Measurements from ENCODE around the gene PLEKHS1. TPM values are rescaled to one million over a fixed set of nuclear protein-coding genes. Genes with fewer than 3 reads are reported as not detected.
"Not testable (repeated sequence)": the region's sequence is repeated elsewhere in the genome, so short reads cannot be mapped to it uniquely, and the experiment has no call there.

Gene PLEKHS1
- total RNA-seq, 2 experiments from 2014 or later: 0.07 TPM; not detected in 1

DNA sequence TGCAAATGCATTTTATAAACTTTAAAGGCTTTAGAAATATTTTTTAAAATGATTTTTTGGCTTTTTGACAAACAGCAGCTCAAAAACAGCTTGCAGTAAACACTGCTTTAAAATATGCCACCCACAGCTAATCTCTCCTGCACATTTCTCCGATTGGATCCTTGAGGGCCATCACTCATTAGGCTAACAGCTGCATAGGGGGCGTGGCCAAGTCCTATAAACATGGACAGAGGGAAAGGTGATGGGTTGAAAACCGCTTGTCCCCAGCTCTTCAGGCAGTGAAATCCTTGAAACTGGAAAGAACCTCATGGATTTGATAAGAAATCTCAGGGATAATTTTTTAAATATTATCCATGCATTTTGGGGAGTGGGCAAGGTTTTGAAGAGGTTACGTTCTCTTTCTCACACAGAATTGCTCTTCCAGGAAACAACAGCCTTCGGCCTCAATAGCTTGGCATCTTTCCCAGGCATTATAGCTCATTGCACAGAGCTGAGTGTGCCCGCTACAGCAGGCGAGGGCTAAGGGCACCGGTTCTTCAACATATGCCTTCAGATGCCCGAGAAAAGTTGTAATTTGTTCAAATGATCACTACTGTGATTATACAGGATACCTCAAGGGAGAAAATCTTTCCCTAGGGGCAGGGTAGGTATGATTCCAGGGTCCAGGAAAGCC lies 1.7 kb downstream of the PLEKHS1 start:
- CTCF ChIA-PET: no interaction called here
- Mint-ChIP-seq H3K27me3 (peaks cover 23% of the 10 kb centered on the region), H3K4me3 (no peak overlapping the region), H3K36me3 (no peaks in the 10 kb centered on the region), H3K4me1 (no peaks in the 10 kb centered on the region), H3K27ac (no peak overlapping the region), H3K9me3 (ENCODE audit: low read depth) (no peaks in the 10 kb centered on the region)
- ATAC-seq (no peak), DNase-seq (no peak)

DNA sequence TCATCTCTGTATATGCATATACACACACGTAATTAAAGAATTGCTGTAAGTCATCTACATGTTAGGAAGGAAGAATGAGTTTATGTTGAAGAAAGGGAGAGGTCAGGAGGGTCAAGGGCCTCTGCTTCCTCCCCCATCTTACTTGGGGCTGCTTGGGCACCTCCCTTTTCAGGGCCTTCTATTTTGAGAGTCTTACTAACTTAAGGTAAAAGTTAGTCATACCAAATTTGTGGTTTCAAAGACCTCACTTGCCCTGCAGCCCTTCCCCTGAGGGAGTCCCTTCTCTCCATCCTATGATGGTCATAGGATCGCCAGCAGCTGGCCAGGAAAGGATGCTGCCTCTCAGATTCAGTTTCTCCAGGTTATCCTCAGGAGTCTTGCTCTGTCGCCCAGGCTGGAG lies 2.6 kb downstream of the PLEKHS1 start:
- no peaks in the 10 kb centered on the region for H3K9me3 Mint-ChIP-seq (ENCODE audit: low read depth)
- no peaks in the 10 kb centered on the region for H3K36me3 Mint-ChIP-seq
- H3K27me3 Mint-ChIP-seq: peaks cover 29% of the 10 kb centered on the region
- no peaks in the 10 kb centered on the region for H3K4me1 Mint-ChIP-seq
- ATAC-seq (no peak), DNase-seq (no peak)
- H3K27ac Mint-ChIP-seq: no peak overlapping the region
- CTCF ChIA-PET: no interaction called here
- H3K4me3 Mint-ChIP-seq: no peak overlapping the region

DNA sequence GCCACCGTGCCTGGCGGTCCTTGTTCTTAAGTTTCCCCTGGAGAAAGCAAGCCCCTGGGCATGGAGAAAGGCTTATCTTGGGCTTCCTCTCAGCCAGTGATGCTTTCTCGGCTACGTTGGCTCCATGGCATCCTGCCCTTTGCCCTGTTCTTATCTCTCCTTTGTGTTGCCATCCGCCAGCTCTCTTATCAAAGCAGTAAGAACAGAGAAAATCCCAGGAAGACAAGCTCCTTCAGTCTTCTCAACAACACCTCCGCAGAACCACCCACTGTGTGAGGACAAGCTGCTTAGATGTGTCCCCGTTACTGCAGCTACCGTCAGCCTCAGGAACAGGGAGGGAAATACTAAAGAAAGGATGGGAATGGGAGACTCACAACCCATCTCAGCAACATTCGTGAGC lies 3.3 kb downstream of the PLEKHS1 start:
- Mint-ChIP-seq H3K9me3 (ENCODE audit: low read depth) (no peaks in the 10 kb centered on the region), H3K36me3 (no peaks in the 10 kb centered on the region), H3K4me3 (no peak overlapping the region), H3K4me1 (no peaks in the 10 kb centered on the region), H3K27me3 (peaks cover 29% of the 10 kb centered on the region), H3K27ac (no peak overlapping the region)
- ATAC-seq (no peak), DNase-seq (no peak)
- CTCF ChIA-PET: no interaction called here

DNA sequence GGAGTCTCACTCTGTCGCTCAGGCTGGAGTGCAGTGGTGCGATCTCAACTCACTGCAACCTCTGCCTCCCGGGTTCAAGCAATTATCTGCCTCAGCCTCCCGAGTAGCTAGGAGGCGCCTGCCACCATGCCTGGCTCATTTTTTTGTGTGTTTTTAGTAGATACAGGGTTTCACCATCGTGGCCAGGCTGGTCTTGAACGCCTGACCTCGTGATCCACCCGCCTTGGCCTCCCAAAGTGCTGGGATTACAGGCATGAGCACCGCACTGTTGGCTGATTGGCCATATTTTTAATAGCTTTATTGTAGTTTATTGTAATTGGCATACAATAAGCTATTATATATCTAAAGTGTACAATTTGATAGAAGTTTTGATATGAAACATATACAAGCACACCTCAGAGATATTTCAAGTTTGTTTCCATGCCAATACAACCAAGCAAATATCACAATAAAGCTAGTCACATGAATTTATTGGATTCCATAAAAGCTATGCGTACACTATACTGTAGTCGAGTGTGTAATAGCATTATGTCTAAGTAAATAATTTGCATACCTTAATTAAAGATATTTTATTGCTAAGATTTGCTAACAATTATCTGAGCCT lies 5.6 kb downstream of the PLEKHS1 start:
- Mint-ChIP-seq H3K4me1 (no peaks in the 10 kb centered on the region), H3K36me3 (no peaks in the 10 kb centered on the region), H3K9me3 (ENCODE audit: low read depth) (no peaks in the 10 kb centered on the region), H3K27ac (no peak overlapping the region), H3K4me3 (no peak overlapping the region), H3K27me3 (peaks cover 22% of the 10 kb centered on the region)
- ATAC-seq (no peak), DNase-seq (no peak)
- CTCF ChIA-PET: no interaction called here

DNA sequence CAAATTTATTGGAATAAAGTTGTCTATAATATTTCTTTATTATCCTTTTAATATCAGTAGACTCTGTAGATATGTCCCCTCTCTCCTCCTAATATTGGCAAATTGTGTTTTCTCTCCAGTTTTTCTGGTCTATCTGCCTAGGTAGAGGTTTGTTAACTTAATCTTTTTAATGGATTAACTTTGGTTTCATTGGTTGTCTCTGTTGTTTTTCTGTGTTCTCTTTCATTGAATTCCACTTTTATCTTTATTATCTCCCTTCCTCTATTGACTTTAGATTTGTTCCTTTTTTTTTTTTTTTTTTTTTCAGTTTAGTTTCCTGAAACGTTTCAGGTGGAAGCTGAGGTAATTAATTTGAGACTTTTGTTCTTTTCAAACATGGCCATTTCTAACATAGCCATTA lies 10.6 kb downstream of the PLEKHS1 start:
- Mint-ChIP-seq H3K27ac (no peak overlapping the region), H3K9me3 (ENCODE audit: low read depth) (peaks cover 8% of the 10 kb centered on the region), H3K36me3 (no peaks in the 10 kb centered on the region), H3K4me3 (no peak overlapping the region), H3K4me1 (no peaks in the 10 kb centered on the region), H3K27me3 (peaks cover 42% of the 10 kb centered on the region)
- ATAC-seq (no peak), DNase-seq (no peak)
- CTCF ChIA-PET: no interaction called here

DNA sequence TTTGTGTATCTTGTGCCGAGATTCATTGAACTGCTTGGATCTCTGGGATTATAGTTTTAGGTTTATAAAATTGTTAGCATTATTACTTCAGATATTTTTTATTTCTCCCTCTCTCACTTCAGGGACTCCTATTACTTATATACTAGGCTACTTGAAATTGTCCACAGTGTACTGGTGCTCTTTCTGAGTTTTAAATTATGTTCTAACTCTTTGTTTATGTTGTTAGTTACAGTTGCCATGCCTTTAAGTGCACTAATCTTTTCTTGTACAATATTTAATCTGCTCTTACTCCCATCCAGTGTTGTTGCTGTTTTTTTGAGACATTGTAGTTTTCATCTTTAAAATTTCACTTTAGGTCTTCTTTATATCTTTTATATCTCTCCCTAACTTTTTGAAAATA lies 13.1 kb downstream of the PLEKHS1 start:
- CTCF ChIA-PET: no interaction called here
- no peak overlapping the region for H3K4me3 Mint-ChIP-seq
- no peaks in the 10 kb centered on the region for H3K4me1 Mint-ChIP-seq
- no peaks in the 10 kb centered on the region for H3K36me3 Mint-ChIP-seq
- H3K27ac Mint-ChIP-seq: no peak overlapping the region
- ATAC-seq (no peak), DNase-seq (no peak)
- H3K9me3 Mint-ChIP-seq (ENCODE audit: low read depth): peaks cover 8% of the 10 kb centered on the region
- peaks cover 58% of the 10 kb centered on the region for H3K27me3 Mint-ChIP-seq

DNA sequence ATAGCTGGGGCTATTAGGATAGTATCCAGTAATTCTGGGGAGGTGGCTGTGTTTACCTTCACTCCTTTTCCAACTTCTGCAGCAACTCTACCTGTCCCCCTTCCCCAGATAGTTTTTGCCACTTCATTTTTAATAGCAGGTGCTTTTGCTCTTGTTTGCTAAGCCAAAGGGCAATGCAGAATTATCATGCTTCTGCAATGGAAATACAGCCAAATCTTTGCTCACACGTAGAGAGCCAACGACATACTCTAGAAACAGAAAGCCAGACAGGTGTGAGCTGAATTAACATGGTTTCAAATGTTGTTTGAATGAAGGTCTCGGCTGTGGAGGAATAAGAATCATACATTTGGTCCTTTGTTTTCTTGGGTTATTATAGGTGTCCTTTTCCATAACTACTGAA lies 14.4 kb downstream of the PLEKHS1 start:
- Mint-ChIP-seq H3K4me3 (no peak overlapping the region), H3K9me3 (ENCODE audit: low read depth) (peaks cover 8% of the 10 kb centered on the region), H3K27ac (no peak overlapping the region), H3K36me3 (no peaks in the 10 kb centered on the region), H3K4me1 (no peaks in the 10 kb centered on the region), H3K27me3 (peaks cover 68% of the 10 kb centered on the region)
- DNase-seq (no peak), ATAC-seq (no peak)
- CTCF ChIA-PET: no interaction called here

- no peak overlapping the region for H3K4me3 Mint-ChIP-seq
- H3K27ac Mint-ChIP-seq: no peak overlapping the region
- peaks cover 69% of the 10 kb centered on the region for H3K27me3 Mint-ChIP-seq
- H3K36me3 Mint-ChIP-seq: no peaks in the 10 kb centered on the region
- CTCF ChIA-PET: no interaction called here
- H3K9me3 Mint-ChIP-seq (ENCODE audit: low read depth): peaks cover 8% of the 10 kb centered on the region
- no peak for ATAC-seq
- H3K4me1 Mint-ChIP-seq: no peaks in the 10 kb centered on the region
- DNase-seq: no peak
Observed at GRCh38 chr10:113767222-113767621, 15.7 kb downstream of the PLEKHS1 start.

- H3K27me3 Mint-ChIP-seq: peaks cover 57% of the 10 kb centered on the region
- H3K9me3 Mint-ChIP-seq (ENCODE audit: low read depth): no peaks in the 10 kb centered on the region
- no peaks in the 10 kb centered on the region for H3K36me3 Mint-ChIP-seq
- no peak for DNase-seq
- no peak for ATAC-seq
- H3K4me1 Mint-ChIP-seq: no peaks in the 10 kb centered on the region
- no peak overlapping the region for H3K27ac Mint-ChIP-seq
- CTCF ChIA-PET: no interaction called here
- no peak overlapping the region for H3K4me3 Mint-ChIP-seq
Observed at GRCh38 chr10:113770346-113770745, 18.9 kb downstream of the PLEKHS1 start.

DNA sequence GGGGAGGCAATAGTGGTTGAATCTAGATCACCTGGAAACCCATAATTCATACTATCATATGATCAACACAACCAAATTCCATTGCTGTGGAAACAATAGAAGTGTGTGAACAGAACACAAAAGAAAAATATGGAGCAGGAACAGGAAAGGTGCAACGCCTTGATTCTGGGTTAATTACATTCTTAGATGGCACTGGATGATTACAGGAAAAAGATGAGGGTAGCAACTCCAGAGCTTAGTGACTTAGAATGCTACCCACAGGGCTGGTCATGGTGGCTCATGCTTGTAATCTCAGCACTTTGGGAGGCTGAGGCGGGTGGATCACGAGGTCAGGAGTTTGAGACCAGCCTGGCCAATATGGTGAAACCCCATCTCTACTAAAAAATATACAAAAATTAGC lies 19.6 kb downstream of the PLEKHS1 start:
- H3K27me3 Mint-ChIP-seq: peaks cover 59% of the 10 kb centered on the region
- H3K4me1 Mint-ChIP-seq; H3K4me3 Mint-ChIP-seq; ATAC-seq; H3K9me3 Mint-ChIP-seq (ENCODE audit: low read depth); H3K27ac Mint-ChIP-seq; CTCF ChIA-PET; DNase-seq; H3K36me3 Mint-ChIP-seq: not testable (repeated sequence)

DNA sequence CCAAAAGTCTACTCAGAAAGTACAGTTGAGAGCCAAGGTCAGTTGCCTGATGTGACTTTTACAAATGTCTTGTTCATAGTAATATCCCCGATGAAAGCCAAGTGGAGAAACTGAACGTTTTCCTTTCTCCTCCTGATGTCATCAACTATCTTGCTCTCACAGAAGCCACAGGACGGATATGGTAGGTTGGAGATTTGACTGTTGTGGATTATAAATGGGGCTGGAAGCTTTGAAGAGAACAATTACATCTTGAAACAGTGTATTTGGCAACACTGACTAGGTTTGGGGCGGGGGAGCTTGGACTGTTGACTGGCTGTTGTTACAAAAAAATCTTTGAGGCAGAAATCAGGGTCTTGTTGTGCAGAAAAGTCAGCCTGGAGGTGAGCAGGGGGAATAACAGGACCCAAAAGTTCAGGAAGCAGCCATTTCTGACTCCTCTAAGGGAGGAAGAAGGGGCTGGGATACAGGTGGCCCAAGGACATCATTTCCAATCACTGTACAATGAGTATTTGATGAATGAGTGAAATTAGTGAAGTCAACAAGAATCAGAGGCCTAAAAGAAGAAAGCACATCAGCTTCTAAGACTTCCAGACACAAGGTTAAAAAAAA lies 24.3 kb downstream of the PLEKHS1 start:
- Mint-ChIP-seq H3K27ac (no peak overlapping the region), H3K4me1 (peaks cover 5% of the 10 kb centered on the region), H3K27me3 (peaks cover 31% of the 10 kb centered on the region), H3K4me3 (no peak overlapping the region), H3K36me3 (no peaks in the 10 kb centered on the region), H3K9me3 (ENCODE audit: low read depth) (no peaks in the 10 kb centered on the region)
- DNase-seq (no peak), ATAC-seq (no peak)
- CTCF ChIA-PET: no interaction called here

GRCh38 chr10:113776553-113776952 lies 25.1 kb downstream of the PLEKHS1 start:
- Mint-ChIP-seq H3K27ac (no peak overlapping the region), H3K4me3 (no peak overlapping the region)
- no peak for ATAC-seq

GRCh38 chr10:113780681-113781250 lies 29.3 kb downstream of the PLEKHS1 start:
- H3K4me3 Mint-ChIP-seq: no peak overlapping the region
- no peak for DNase-seq
- CTCF ChIA-PET: interaction anchor here (1.2 kb wide), 1 partner anchor 75 kb away, joined by 3 read pairs; no protein-coding TSS in a partner anchor

More at GRCh38 chr10:113776553-113776952, 25.1 kb downstream of the PLEKHS1 start:
- no peak for DNase-seq
- CTCF ChIA-PET: no interaction called here
- Mint-ChIP-seq H3K36me3 (no peaks in the 10 kb centered on the region), H3K4me1 (peaks cover 5% of the 10 kb centered on the region), H3K27me3 (peaks cover 28% of the 10 kb centered on the region), H3K9me3 (ENCODE audit: low read depth) (no peaks in the 10 kb centered on the region)

DNA sequence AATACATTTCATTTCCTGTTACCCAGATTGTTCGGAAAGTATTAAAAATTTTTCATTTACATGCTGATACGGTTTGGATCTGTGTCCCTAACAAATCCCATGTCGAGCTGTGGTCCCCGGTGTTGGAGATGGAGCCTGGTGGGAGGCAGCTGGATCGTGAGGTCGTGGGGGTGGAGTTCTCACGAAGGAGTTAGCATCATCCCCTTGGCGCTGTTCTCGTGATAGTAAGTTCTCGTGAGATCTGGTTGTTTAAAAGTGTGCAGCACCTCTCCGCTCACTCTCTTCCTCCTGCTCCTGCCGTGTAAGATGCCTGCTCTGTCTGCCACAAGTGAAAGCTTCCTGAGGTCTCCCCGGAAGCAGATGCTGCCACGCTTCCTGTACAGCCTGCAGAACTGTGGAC lies 30.9 kb downstream of the PLEKHS1 start:
- Mint-ChIP-seq H3K27ac (no peak overlapping the region), H3K27me3 (peaks cover 15% of the 10 kb centered on the region), H3K9me3 (ENCODE audit: low read depth) (no peaks in the 10 kb centered on the region), H3K36me3 (no peaks in the 10 kb centered on the region), H3K4me3 (no peak overlapping the region), H3K4me1 (peaks cover 5% of the 10 kb centered on the region)
- ATAC-seq: no peak
- DNase-seq: no peak
- CTCF ChIA-PET: no interaction called here

More at GRCh38 chr10:113780681-113781250, 29.3 kb downstream of the PLEKHS1 start:
- H3K27ac Mint-ChIP-seq: no peak overlapping the region
- peaks cover 5% of the 10 kb centered on the region for H3K4me1 Mint-ChIP-seq
- peaks cover 23% of the 10 kb centered on the region for H3K27me3 Mint-ChIP-seq
- no peaks in the 10 kb centered on the region for H3K36me3 Mint-ChIP-seq
- H3K9me3 Mint-ChIP-seq (ENCODE audit: low read depth): no peaks in the 10 kb centered on the region
- no peak for ATAC-seq

Measured in activated CD8-positive, alpha-beta memory T cell treated with anti-CD3 and anti-CD28 coated beads, Interleukin-2, amount 10 ng/mL, durations not matched to agents 7 days and 5 days (primary cell).